ENCODE results near the gene CPPED1. TPM values are rescaled to one million over a fixed set of nuclear protein-coding genes. Genes with fewer than 3 reads are reported as not detected.

Gene CPPED1
- total and polyA plus RNA-seq, 2 experiments from 2014 or later, result 6.2 to 7.3 TPM

- no peak overlapping the region for H2AFZ ChIP-seq
- H3F3A ChIP-seq (replicated peaks; ENCODE audit: low read depth), result no peaks in the 10 kb centered on the region
- no peaks in the 10 kb centered on the region for H3K36me3 ChIP-seq (ENCODE audit: insufficient read depth)
- no peaks in the 10 kb centered on the region for H3K27me3 ChIP-seq (ENCODE audit: insufficient read depth)
- H3K4me2 ChIP-seq, result no peak overlapping the region
- no peaks in the 10 kb centered on the region for H3K9me2 ChIP-seq (ENCODE audit: insufficient read depth)
- H3K4me1 Mint-ChIP-seq, result no peaks in the 10 kb centered on the region
- H3K4me3 Mint-ChIP-seq, result no peak overlapping the region
- H3K4me3 ChIP-seq, result no peak overlapping the region
- no peak for ATAC-seq
- no peak overlapping the region for H3K27ac Mint-ChIP-seq
- no peak for DNase-seq (ENCODE audit: low spot score)
- TF ChIP-seq EZH2 (IDR thresholded peaks at IDR 0.05; ENCODE audit: low read depth, unreplicated experiment), result no peak
- TF ChIP-seq ETS1 (IDR thresholded peaks at IDR 0.05), result no peak
- no peak for TF ChIP-seq JUNB (IDR thresholded peaks at IDR 0.05; ENCODE audit: unreplicated experiment)
- TF ChIP-seq EZH2phosphoT487 (IDR thresholded peaks at IDR 0.05; ENCODE audit: unreplicated experiment), result no peak
- no peak for TF ChIP-seq REST (IDR thresholded peaks at IDR 0.05; ENCODE audit: unreplicated experiment)
- TF ChIP-seq CTCF (conservative IDR thresholded peaks at IDR 0.05; ENCODE audit: low read depth in 2 of 2), result no peak
- no peak for TF ChIP-seq CREB1 (CRISPR knock-in tag; IDR thresholded peaks at IDR 0.05; ENCODE audit: low read depth)
- no peak for TF ChIP-seq ZNF114 (CRISPR knock-in tag; IDR thresholded peaks at IDR 0.05)
- TF ChIP-seq STAT1 (IDR thresholded peaks at IDR 0.05; ENCODE audit: unreplicated experiment), result no peak
- TF ChIP-seq POLR2AphosphoS5 (IDR thresholded peaks at IDR 0.05; ENCODE audit: low read depth), result no peak
- TF ChIP-seq ZNF331 (CRISPR knock-in tag; IDR thresholded peaks at IDR 0.05; ENCODE audit: low read depth), result no peak
- no peak for TF ChIP-seq ZNF462 (CRISPR knock-in tag; IDR thresholded peaks at IDR 0.05)
- TF ChIP-seq NANOG (IDR thresholded peaks at IDR 0.05; ENCODE audit: borderline replicate concordance), result no peak
- H3K27ac ChIP-seq (ENCODE audit: low read depth), result no peak overlapping the region
- no peaks in the 10 kb centered on the region; the same call in 2 of the 3 replicates for H3K9me3 Mint-ChIP-seq
- no peaks in the 10 kb centered on the region for H3K27me3 Mint-ChIP-seq (ENCODE audit: insufficient read depth, low read depth, poor library complexity)
- no peaks in the 10 kb centered on the region for H3K4me1 ChIP-seq (ENCODE audit: insufficient read depth)
- H3K36me3 Mint-ChIP-seq (ENCODE audit: low read depth), result peaks cover 4% of the 10 kb centered on the region; the same call in 1 of the 3 replicates
- no peaks in the 10 kb centered on the region for H4K20me1 ChIP-seq (replicated peaks; ENCODE audit: insufficient read depth)
- no peaks in the 10 kb centered on the region for H3K79me2 ChIP-seq (replicated peaks; ENCODE audit: insufficient read depth)
Observed at GRCh38 chr16:12775656-12776236, 27.9 kb downstream of the CPPED1 start.

Measured in GM23338 (cell line).